NT2/D1 (cell line): ENCODE results near the gene LRRC8C.

Experiments
- SUZ12 ChIP-seq: IDR thresholded peaks from 2 replicates; pipeline ENCODE4 v1.6.1; 2011; ENCODE audit not compliant: insufficient read length, insufficient read depth; ENCODE audit errors: extremely low read depth
- YY1 ChIP-seq: IDR thresholded peaks from 2 replicates; pipeline ENCODE4 v1.6.1; 2011; ENCODE audit not compliant: insufficient read length, insufficient read depth
- ZNF274 ChIP-seq: IDR thresholded peaks from 2 replicates; pipeline ENCODE4 v1.6.1; 2011; ENCODE audit warnings: mild to moderate bottlenecking, low read depth, low read length

DNA sequence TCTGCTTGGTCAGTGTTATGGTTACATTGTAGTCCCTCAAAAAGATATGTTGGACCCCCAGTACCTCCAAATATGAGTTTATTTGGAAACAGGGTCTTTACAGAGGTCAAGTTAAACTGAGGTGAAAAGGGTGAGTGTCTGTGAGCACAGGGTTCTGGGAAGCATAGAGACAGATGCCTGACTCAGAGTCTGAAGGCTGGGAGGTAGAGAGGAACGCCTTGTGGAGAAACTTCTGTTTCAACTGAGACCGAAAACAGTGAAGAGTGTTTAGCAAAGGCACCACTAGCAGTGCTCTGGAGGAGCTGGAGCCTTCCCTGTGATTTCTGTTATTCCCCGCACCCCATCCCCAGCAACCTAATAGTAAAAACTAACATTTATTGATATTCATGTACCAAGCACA, 122.7 kb downstream of the LRRC8C start:
- TF ChIP-seq YY1, result no peak
- no peak for TF ChIP-seq ZNF274
- TF ChIP-seq SUZ12, result no peak
